GM12878 (cell line): ENCODE measurements around the gene SPDYE2B.
"Not testable (repeated sequence)": the region's sequence is repeated elsewhere in the genome, so short reads cannot be mapped to it uniquely, and the experiment has no call there.

Experiments
- CTCF ChIP-seq, 3 experiments: IDR thresholded peaks in 2 of 3; conservative IDR thresholded peaks in 1 of 3; 2 replicates each; pipeline ENCODE4 v1.5.1; 2011; ENCODE audit warnings: low read depth in 3 of 3, low read length in 3 of 3, mild to moderate bottlenecking in 3 of 3, control low read depth in 2 of 3, moderate library complexity in 2 of 3, inconsistent platforms in 1 of 3, mixed read lengths in 1 of 3; ENCODE audit not compliant: control insufficient read depth in 2 of 3, insufficient read depth in 1 of 3; ENCODE audit errors: extremely low read depth in 1 of 3
- PBX3 ChIP-seq: IDR thresholded peaks from 2 replicates; pipeline ENCODE4 v1.6.1; 2011; ENCODE audit warnings: mild to moderate bottlenecking, low read depth, low read length, moderate library complexity; ENCODE audit not compliant: insufficient replicate concordance
- POLR2A ChIP-seq: IDR thresholded peaks from 2 replicates; pipeline ENCODE4 v1.6.1; 2011; ENCODE audit warnings: low read depth, mild to moderate bottlenecking, low read length
- POLR2AphosphoS2 ChIP-seq: IDR thresholded peaks from 2 replicates; pipeline ENCODE4 v1.6.1; 2011; ENCODE audit warnings: low read depth, mild to moderate bottlenecking, low read length, improper control_type of control experiment, moderate library complexity

- not testable (repeated sequence) for TF ChIP-seq PBX3; CTCF (IDR thresholded peaks at IDR 0.05 in 2 of 3, conservative IDR thresholded peaks at IDR 0.05 in 1 of 3; ENCODE audit: control insufficient read depth in 2 of 3, extremely low read depth in 1 of 3, insufficient read depth in 1 of 3, low read depth in 3 of 3, low read length in 3 of 3); POLR2AphosphoS2; POLR2A
Observed at GRCh38 chr7:102643404-102643803, 6.7 kb upstream of the SPDYE2B start.
